Osteoblast (primary cell): ENCODE results near the gene KLHDC4. TPM values are rescaled to one million over a fixed set of nuclear protein-coding genes. Genes with fewer than 3 reads are reported as not detected.

Experiments used
- DNase-seq: peaks from one replicate; pipeline ENCODE4 v3.0.0; 2011; ENCODE audit warnings: low spot score, mixed read lengths; ENCODE audit not compliant: insufficient read length; ENCODE audit errors: missing footprints
- H2AFZ ChIP-seq: 2 replicates; pipeline ENCODE4 v1.6.0; 2011; ENCODE audit warnings: mild to moderate bottlenecking, low read length
- H3K27ac ChIP-seq: 2 replicates; pipeline ENCODE4 v1.5.1; 2011; ENCODE audit warnings: mild to moderate bottlenecking, low read depth, low read length, moderate library complexity
- H3K27me3 ChIP-seq: 2 replicates; pipeline ENCODE4 v1.6.0; 2012; ENCODE audit warnings: mild to moderate bottlenecking, control low read depth, inconsistent platforms, low read length, moderate library complexity; ENCODE audit not compliant: insufficient read depth
- H3K36me3 ChIP-seq: 2 replicates; pipeline ENCODE4 v1.5.1; 2011; ENCODE audit warnings: mild to moderate bottlenecking, low read length, control low read depth, moderate library complexity; ENCODE audit not compliant: insufficient read depth
- H3K4me1 ChIP-seq: 2 replicates; pipeline ENCODE4 v1.5.1; 2011; ENCODE audit warnings: mild to moderate bottlenecking, low read length, control low read depth, moderate library complexity; ENCODE audit not compliant: insufficient read depth
- H3K4me2 ChIP-seq: 2 replicates; pipeline ENCODE4 v1.6.0; 2011; ENCODE audit warnings: mild to moderate bottlenecking, low read length; ENCODE audit not compliant: insufficient read depth
- H3K4me3 ChIP-seq: fragments of 200-600 bp; sonication (generic); 3 replicates; pipeline ENCODE4 v1.5.1; 2012; ENCODE audit warnings: mild to moderate bottlenecking, low read length, inconsistent platforms; ENCODE audit not compliant: insufficient read depth
- H3K79me2 ChIP-seq: 2 replicates; pipeline ENCODE4 v1.6.0; 2012; ENCODE audit warnings: mild to moderate bottlenecking, low read length, control low read depth, inconsistent platforms; ENCODE audit not compliant: insufficient read depth
- H3K9me3 ChIP-seq: 2 replicates; pipeline ENCODE4 v1.5.1; 2011; ENCODE audit warnings: low read depth, low read length, control low read depth
- H4K20me1 ChIP-seq: 2 replicates; pipeline ENCODE4 v1.6.0; 2012; ENCODE audit warnings: mild to moderate bottlenecking, low read length, control low read depth; ENCODE audit not compliant: insufficient read depth
- total RNA-seq: library from RNA; depleted of rRNA; stranded (reverse); fragments of >200 nt; gene quantifications from 2 replicates; pipeline ENCODE4 v1.2.3, GENCODE V29; 2012
- TF ChIP-seq, protein P1 (sequence below): IDR thresholded peaks from 2 replicates; pipeline ENCODE4 v1.5.1; 2011; ENCODE audit warnings: mild to moderate bottlenecking, low read depth, low read length, moderate library complexity; ENCODE audit errors: extremely low read depth

KLHDC4 gene
- total RNA-seq, 1 donor = 22.1 TPM

GRCh38 chr16:87757841-87758426, 7.9 kb downstream of the KLHDC4 start:
- no peak overlapping the region for H3K4me3 ChIP-seq
- H3K4me1 ChIP-seq = no peaks in the 10 kb centered on the region
- no peak overlapping the region for H3K4me2 ChIP-seq
- H2AFZ ChIP-seq = no peak overlapping the region
- H3K79me2 ChIP-seq = peaks cover 11% of the 10 kb centered on the region
- TF ChIP-seq, protein P1, sequence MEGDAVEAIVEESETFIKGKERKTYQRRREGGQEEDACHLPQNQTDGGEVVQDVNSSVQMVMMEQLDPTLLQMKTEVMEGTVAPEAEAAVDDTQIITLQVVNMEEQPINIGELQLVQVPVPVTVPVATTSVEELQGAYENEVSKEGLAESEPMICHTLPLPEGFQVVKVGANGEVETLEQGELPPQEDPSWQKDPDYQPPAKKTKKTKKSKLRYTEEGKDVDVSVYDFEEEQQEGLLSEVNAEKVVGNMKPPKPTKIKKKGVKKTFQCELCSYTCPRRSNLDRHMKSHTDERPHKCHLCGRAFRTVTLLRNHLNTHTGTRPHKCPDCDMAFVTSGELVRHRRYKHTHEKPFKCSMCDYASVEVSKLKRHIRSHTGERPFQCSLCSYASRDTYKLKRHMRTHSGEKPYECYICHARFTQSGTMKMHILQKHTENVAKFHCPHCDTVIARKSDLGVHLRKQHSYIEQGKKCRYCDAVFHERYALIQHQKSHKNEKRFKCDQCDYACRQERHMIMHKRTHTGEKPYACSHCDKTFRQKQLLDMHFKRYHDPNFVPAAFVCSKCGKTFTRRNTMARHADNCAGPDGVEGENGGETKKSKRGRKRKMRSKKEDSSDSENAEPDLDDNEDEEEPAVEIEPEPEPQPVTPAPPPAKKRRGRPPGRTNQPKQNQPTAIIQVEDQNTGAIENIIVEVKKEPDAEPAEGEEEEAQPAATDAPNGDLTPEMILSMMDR = no peak
- no peaks in the 10 kb centered on the region for H3K9me3 ChIP-seq
- H3K27ac ChIP-seq = peak overlapping the region; percentile 10
- H3K27me3 ChIP-seq = no peaks in the 10 kb centered on the region
- DNase-seq = peak; percentile 82
- peaks cover 2% of the 10 kb centered on the region for H4K20me1 ChIP-seq
- peaks cover 39% of the 10 kb centered on the region for H3K36me3 ChIP-seq

DNA sequence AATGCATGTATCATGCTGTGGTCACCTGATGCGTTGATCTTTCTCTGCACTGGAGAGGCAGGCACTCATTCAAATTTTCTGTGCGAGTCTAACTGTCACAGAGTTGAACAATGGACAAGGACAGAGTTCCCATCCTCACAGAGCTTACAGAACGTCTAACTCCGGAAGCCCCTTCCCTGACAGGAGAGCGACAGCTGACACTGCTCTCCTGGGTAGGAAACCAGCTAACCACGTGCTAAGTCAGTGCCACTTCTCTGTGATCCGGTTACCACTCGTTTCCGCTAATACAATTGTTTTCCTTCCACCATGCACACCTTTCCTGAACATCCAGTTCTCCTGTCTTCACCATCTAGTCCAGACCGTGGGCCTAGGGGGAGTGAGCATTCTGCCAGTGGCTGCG, 11.3 kb downstream of the KLHDC4 start:
- no peak overlapping the region for H3K4me3 ChIP-seq
- H2AFZ ChIP-seq = no peak overlapping the region
- DNase-seq = peak; percentile 48
- H3K4me2 ChIP-seq = no peak overlapping the region
- H3K79me2 ChIP-seq = no peaks in the 10 kb centered on the region
- TF ChIP-seq, protein P1 = no peak
- no peaks in the 10 kb centered on the region for H4K20me1 ChIP-seq
- peaks cover 33% of the 10 kb centered on the region for H3K36me3 ChIP-seq
- no peaks in the 10 kb centered on the region for H3K27me3 ChIP-seq
- H3K9me3 ChIP-seq = no peaks in the 10 kb centered on the region
- H3K4me1 ChIP-seq = no peaks in the 10 kb centered on the region
- H3K27ac ChIP-seq = no peak overlapping the region

- Histone ChIP-seq H3K27me3 (no peaks in the 10 kb centered on the region), H2AFZ (no peak overlapping the region), H3K79me2 (no peaks in the 10 kb centered on the region), H3K4me3 (no peak overlapping the region), H3K27ac (no peak overlapping the region), H3K4me2 (no peak overlapping the region), H3K36me3 (peaks cover 30% of the 10 kb centered on the region), H3K9me3 (no peaks in the 10 kb centered on the region), H3K4me1 (no peaks in the 10 kb centered on the region), H4K20me1 (no peaks in the 10 kb centered on the region)
- peak; percentile 72 for DNase-seq
- TF ChIP-seq, protein P1 = no peak
Measured at GRCh38 chr16:87747626-87748414, 18.0 kb downstream of the KLHDC4 start.

DNA sequence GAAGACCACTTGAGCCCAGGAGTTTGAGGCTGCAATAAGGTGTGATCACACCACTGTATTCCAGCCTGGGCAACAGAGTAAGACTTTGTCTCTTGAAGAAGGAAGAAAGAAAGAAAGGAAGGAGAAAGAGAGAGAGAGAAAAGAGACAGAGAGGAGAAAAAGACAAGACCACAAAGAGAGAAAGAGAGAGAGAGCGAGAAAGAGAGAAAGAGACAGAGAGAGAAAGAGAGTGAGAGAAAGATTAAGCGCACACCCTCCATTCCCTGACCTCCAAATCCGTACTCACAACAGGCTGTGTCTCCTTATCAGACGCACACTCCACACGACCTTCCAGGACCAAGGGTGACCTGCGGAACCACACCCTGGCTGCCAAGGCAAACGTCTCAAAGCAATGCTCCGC, 19.6 kb downstream of the KLHDC4 start:
- Histone ChIP-seq H3K4me3 (no peak overlapping the region), H3K27me3 (no peaks in the 10 kb centered on the region), H3K4me2 (no peak overlapping the region), H4K20me1 (peaks cover 6% of the 10 kb centered on the region), H3K27ac (no peak overlapping the region), H2AFZ (no peak overlapping the region), H3K9me3 (no peaks in the 10 kb centered on the region), H3K4me1 (no peaks in the 10 kb centered on the region), H3K36me3 (peaks cover 30% of the 10 kb centered on the region), H3K79me2 (peaks cover 3% of the 10 kb centered on the region)
- no peak for DNase-seq
- TF ChIP-seq, protein P1 = no peak
